ENCODE data around the gene NCKAP5. TPM values are rescaled to one million over a fixed set of nuclear protein-coding genes. Genes with fewer than 3 reads are reported as not detected.

NCKAP5 gene
- total and polyA plus RNA-seq, 2 of the 8 experiments (the other 6 are each of a cell fraction or from before 2014, with no cell fraction given) = 0.27 to 0.86 TPM

GRCh38 chr2:132641819-132642218 is 926.4 kb downstream of the NCKAP5 start:
- Histone ChIP-seq H4K20me1 (replicated peaks in 1 of 2; ENCODE audit: control insufficient read depth in 1 of 2, insufficient read depth in 2 of 2, low read length in 2 of 2) (no peaks in the 10 kb centered on the region), H4K91ac (replicated peaks; ENCODE audit: insufficient read length, low read length) (no peak overlapping the region), H3K9me3 (ENCODE audit: insufficient read depth in 2 of 2, low read depth in 1 of 2, low read length in 1 of 2) (no peaks in the 10 kb centered on the region), H3K4me1 (replicated peaks in 1 of 4; ENCODE audit: control insufficient read depth in 3 of 4, insufficient read depth in 4 of 4, low read length in 3 of 4) (peaks cover 2 to 9% (median 5%) of the 10 kb centered on the region in 4 experiments; a peak in 5 of 7 replicates), H3K27me3 (replicated peaks in 1 of 4; ENCODE audit: control insufficient read depth in 3 of 4, extremely low read depth in 1 of 4, insufficient read depth in 3 of 4, low read length in 3 of 4) (no peaks in the 10 kb centered on the region; a peak in 1 of 7 replicates), H2BK20ac (ENCODE audit: low read length) (no peak overlapping the region), H3K9ac (replicated peaks in 1 of 4; ENCODE audit: extremely low read depth in 1 of 4, low read depth in 3 of 4, low read length in 3 of 4) (no peak overlapping the region), H3K56ac (replicated peaks; ENCODE audit: insufficient read length, low read depth, low read length) (no peak overlapping the region), H3K4ac (replicated peaks; ENCODE audit: insufficient read length, low read depth, low read length) (no peak overlapping the region), H3K23me2 (ENCODE audit: low read depth, low read length) (no peaks in the 10 kb centered on the region), H4K8ac (ENCODE audit: extremely low read depth, insufficient read depth, low read length) (no peak overlapping the region), H2BK15ac (ENCODE audit: low read length) (no peak overlapping the region), H3K18ac (ENCODE audit: extremely low read depth, low read length) (no peak overlapping the region), H3K23ac (ENCODE audit: insufficient read length) (no peak overlapping the region), H2AK5ac (ENCODE audit: low read depth, low read length) (no peak overlapping the region), H2AFZ (ENCODE audit: low read length) (no peak overlapping the region), H3K36me3 (ENCODE audit: control insufficient read depth in 2 of 4, insufficient read depth in 4 of 4, low read length in 3 of 4) (no peaks in the 10 kb centered on the region), H2BK120ac (replicated peaks; ENCODE audit: low read depth, low read length) (no peak overlapping the region), H3K79me1 (ENCODE audit: low read depth, low read length) (no peaks in the 10 kb centered on the region), H2BK12ac (ENCODE audit: low read depth, low read length) (no peak overlapping the region), H2BK5ac (ENCODE audit: low read depth, low read length) (no peak overlapping the region), H3K79me2 (ENCODE audit: control insufficient read depth in 1 of 2, insufficient read depth in 2 of 2, low read length in 2 of 2) (no peaks in the 10 kb centered on the region), H3K4me3 (ENCODE audit: extremely low read depth in 1 of 4, insufficient read depth in 2 of 4, low read depth in 3 of 4, low read length in 4 of 4) (no peak overlapping the region), H3K14ac (ENCODE audit: insufficient read length) (no peak overlapping the region), H4K5ac (ENCODE audit: insufficient read length, low read depth, low read length) (no peak overlapping the region), H3K27ac (ENCODE audit: low read depth, low read length) (no peak overlapping the region), H3K4me2 (ENCODE audit: insufficient read depth in 1 of 2, low read depth in 2 of 2, low read length in 2 of 2) (no peak overlapping the region)
- FAIRE-seq (no peak), DNase-seq (ENCODE audit: low read depth in 1 of 2, low spot score in 2 of 2) (no peak)
- CTCF ChIA-PET (ENCODE audit: partially characterized antibody) = interaction anchor here (1.0 kb wide), 1 partner anchor 10 kb away, joined by 3 read pairs; no protein-coding TSS in a partner anchor
- POLR2A ChIA-PET (ENCODE audit: partially characterized antibody) = no interaction called here
- TF ChIP-seq NANOG (IDR thresholded peaks at IDR 0.05; ENCODE audit: insufficient read depth, low read depth, low read length, poor library complexity, severe bottlenecking) (no peak), JUN (IDR thresholded peaks at IDR 0.05; ENCODE audit: low read depth, low read length) (no peak), POU5F1 (IDR thresholded peaks at IDR 0.05; ENCODE audit: low read depth, low read length) (no peak), CTBP2 (IDR thresholded peaks at IDR 0.05; ENCODE audit: borderline replicate concordance, insufficient read depth, insufficient read length, low read length) (no peak), HDAC2 (IDR thresholded peaks at IDR 0.05; ENCODE audit: borderline replicate concordance in 1 of 2, low read depth in 2 of 2, low read length in 2 of 2) (no peak), RAD21 (IDR thresholded peaks at IDR 0.05 in 1 of 2, conservative IDR thresholded peaks at IDR 0.05 in 1 of 2; ENCODE audit: low read depth in 2 of 2, low read length in 2 of 2) (no peak), CBX8 (IDR thresholded peaks at IDR 0.05; ENCODE audit: borderline replicate concordance, low read depth, low read length) (no peak), FOSL1 (IDR thresholded peaks at IDR 0.05; ENCODE audit: insufficient read depth, low read depth, low read length) (no peak), ATF2 (IDR thresholded peaks at IDR 0.05; ENCODE audit: low read length) (no peak), POLR2A (IDR thresholded peaks at IDR 0.05; ENCODE audit: control extremely low read depth in 1 of 2, low read depth in 2 of 2, low read length in 2 of 2) (no peak), GTF2F1 (IDR thresholded peaks at IDR 0.05; ENCODE audit: borderline replicate concordance, low read depth, low read length) (no peak)
